B cell (primary cell): ENCODE measurements around the gene KIF1A.

Experiments
- EZH2 ChIP-seq: IDR thresholded peaks from 2 replicates; pipeline ENCODE4 v1.6.1; 2012; ENCODE audit warnings: borderline replicate concordance, low read depth, mild to moderate bottlenecking, moderate library complexity, low read length; ENCODE audit not compliant: insufficient read depth, poor library complexity, severe bottlenecking
- TF ChIP-seq, protein P1 (sequence below): fragments of 200-600 bp; IDR thresholded peaks from one replicate; pipeline ENCODE4 v1.8.0; 2022; ENCODE audit warnings: antibody characterized with exemption, mild to moderate bottlenecking

GRCh38 chr2:240672076-240672700, 147.8 kb downstream of the KIF1A start:
- TF ChIP-seq, protein P1, sequence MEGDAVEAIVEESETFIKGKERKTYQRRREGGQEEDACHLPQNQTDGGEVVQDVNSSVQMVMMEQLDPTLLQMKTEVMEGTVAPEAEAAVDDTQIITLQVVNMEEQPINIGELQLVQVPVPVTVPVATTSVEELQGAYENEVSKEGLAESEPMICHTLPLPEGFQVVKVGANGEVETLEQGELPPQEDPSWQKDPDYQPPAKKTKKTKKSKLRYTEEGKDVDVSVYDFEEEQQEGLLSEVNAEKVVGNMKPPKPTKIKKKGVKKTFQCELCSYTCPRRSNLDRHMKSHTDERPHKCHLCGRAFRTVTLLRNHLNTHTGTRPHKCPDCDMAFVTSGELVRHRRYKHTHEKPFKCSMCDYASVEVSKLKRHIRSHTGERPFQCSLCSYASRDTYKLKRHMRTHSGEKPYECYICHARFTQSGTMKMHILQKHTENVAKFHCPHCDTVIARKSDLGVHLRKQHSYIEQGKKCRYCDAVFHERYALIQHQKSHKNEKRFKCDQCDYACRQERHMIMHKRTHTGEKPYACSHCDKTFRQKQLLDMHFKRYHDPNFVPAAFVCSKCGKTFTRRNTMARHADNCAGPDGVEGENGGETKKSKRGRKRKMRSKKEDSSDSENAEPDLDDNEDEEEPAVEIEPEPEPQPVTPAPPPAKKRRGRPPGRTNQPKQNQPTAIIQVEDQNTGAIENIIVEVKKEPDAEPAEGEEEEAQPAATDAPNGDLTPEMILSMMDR, result no peak
- no peak for TF ChIP-seq EZH2
